Measurements from ENCODE around the gene SF3B2. TPM values are rescaled to one million over a fixed set of nuclear protein-coding genes. Genes with fewer than 3 reads are reported as not detected.

SF3B2 gene
- total and polyA plus RNA-seq, 2 donors (not counting 3 experiments of a cell fraction or from before 2014, with no cell fraction given) = 99.4 to 196 TPM

DNA sequence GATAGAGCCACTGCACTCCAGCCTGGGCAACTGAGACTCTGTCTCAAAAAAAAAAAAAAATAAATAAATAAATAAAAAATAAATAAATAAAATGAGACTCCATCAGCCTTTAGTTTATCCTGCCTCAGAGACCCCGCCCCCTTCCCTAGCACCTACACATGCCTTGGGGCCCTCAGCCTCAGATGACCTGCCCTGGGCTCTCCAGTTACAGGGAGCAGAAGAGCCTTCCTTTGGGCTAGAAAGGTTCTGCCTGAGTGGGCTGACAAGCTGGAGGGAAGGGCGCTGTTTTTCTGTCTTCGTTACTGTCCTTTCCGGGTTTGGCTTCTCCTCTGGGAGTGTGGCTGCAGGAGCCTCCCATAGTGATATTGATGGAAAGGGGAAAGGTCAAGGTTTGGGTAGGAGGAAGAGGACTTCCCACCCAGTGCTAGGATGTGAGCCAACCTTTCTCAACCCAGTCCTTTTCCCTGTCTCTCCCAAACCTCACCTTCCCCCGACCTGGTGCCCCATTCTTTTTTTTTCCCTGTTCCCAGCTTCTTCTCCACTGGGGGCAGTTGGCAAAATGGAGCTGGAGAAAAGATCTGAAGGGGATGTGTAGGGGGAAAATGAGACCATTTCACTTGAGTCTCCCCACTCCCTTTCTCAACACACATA, 1.5 kb upstream of the SF3B2 start:
- BruUV-seq (replicated peaks) = no TSS peak
- dilution Hi-C loops (cut with MboI; ENCODE audit: extremely low pct_ligation_motif_present, low sequenced_read_pairs) = no loop called here
- FAIRE-seq = no peak

DNA sequence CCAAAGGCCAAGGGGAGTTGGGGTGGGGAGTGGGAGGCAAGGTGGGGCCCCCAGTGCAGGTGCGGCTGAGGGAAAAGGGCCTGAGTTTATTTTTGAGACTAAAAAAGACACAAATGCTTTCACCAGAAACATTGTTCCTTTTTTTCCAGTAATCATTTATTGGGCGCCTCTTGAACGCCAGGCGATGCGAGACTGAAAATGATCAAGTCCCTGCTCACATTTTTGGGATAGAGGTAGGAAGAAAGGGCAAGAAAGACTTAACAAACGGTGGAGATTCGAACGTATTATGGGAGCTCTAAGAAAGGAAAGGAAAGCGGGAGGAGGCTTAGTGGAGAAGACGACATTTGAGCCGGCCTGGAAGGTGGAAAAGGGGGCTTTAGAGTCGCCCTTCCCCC, 796 bp upstream of the SF3B2 start:
- peaks cover 28% of the 10 kb centered on the region for H3K79me2 ChIP-seq (ENCODE audit: control insufficient read depth, insufficient read depth, low read length)
- ChIA-PET CTCF (interaction anchor here (0.9 to 4.0 kb wide), 2 partner anchors 17 to 191 kb away, joined by 4 to 16 read pairs; partner anchors contain the start of gene MUS81), POLR2A (interaction anchor here (0.7 to 1.1 kb wide), 2 partner anchors 49 to 67 kb away, joined by 3 to 4 read pairs; partner anchors contain the start of gene BANF1)
- dilution Hi-C loops (cut with MboI; ENCODE audit: extremely low pct_ligation_motif_present, low sequenced_read_pairs) (no loop called here), intact Hi-C loops (cut with micrococcal nuclease) (loop anchor here (5.0 kb wide), 1 partner anchor 134 kb away; the partner anchor contains the start of genes C11orf68 and DRAP1)
- H3K27ac ChIP-seq (ENCODE audit: insufficient read depth, low read depth, low read length) = peak overlapping the region; percentile 58
- peaks cover 2 to 3% of the 10 kb centered on the region in 2 experiments for H3K27me3 ChIP-seq (ENCODE audit: control insufficient read depth in 2 of 2, insufficient read depth in 2 of 2, low read length in 2 of 2)
- no peak for TF ChIP-seq MYC (IDR thresholded peaks at IDR 0.05; ENCODE audit: low read depth, low read length)
- no peak for TF ChIP-seq FOS (IDR thresholded peaks at IDR 0.05; ENCODE audit: borderline replicate concordance, insufficient read depth, low read length)
- no peak for TF ChIP-seq EZH2 (IDR thresholded peaks at IDR 0.05; ENCODE audit: borderline replicate concordance, low read depth, low read length, severe bottlenecking)
- peak overlapping the region; percentile 50 for H3K4me2 ChIP-seq (ENCODE audit: insufficient read depth, low read length)
- no peaks in the 10 kb centered on the region for H3K9me1 ChIP-seq (replicated peaks; ENCODE audit: control insufficient read depth, extremely low read depth, insufficient read depth, low read length)
- no peaks in the 10 kb centered on the region for H4K20me1 ChIP-seq (replicated peaks; ENCODE audit: control insufficient read depth, extremely low read depth, insufficient read depth, low read length)
- FAIRE-seq (peak; percentile 26), DNase-seq (ENCODE audit: low read depth, low spot score) (no peak)
- H3K4me1 ChIP-seq (ENCODE audit: control insufficient read depth, extremely low read depth, insufficient read depth, low read length) = peaks cover 14% of the 10 kb centered on the region
- H2AFZ ChIP-seq (ENCODE audit: low read depth, low read length) = peak overlapping the region; percentile 39
- no peaks in the 10 kb centered on the region for H3K9me3 ChIP-seq (replicated peaks; ENCODE audit: control insufficient read depth, insufficient read depth, low read length)
- peak overlapping the region; percentile 88 for H3K9ac ChIP-seq (replicated peaks; ENCODE audit: extremely low read depth, insufficient read depth, low read length)
- no TSS peak for BruUV-seq (replicated peaks)
- peaks cover 7 to 12% of the 10 kb centered on the region in 2 experiments for H3K36me3 ChIP-seq (ENCODE audit: control insufficient read depth in 2 of 2, extremely low read depth in 1 of 2, insufficient read depth in 2 of 2, low read length in 2 of 2)
- peak overlapping the region; percentile 41 to 67 (median 53) for H3K4me3 ChIP-seq (replicated peaks in 1 of 3; ENCODE audit: insufficient read depth in 1 of 3, low read depth in 1 of 3, low read length in 3 of 3)

More for the DNA sequence above, 1.5 kb upstream of the SF3B2 start:
- Histone ChIP-seq H3K9ac (replicated peaks; ENCODE audit: extremely low read depth, insufficient read depth, low read length) (no peak overlapping the region), H3K9me3 (replicated peaks; ENCODE audit: control insufficient read depth, insufficient read depth, low read length) (no peaks in the 10 kb centered on the region), H3K27me3 (ENCODE audit: control insufficient read depth in 2 of 2, insufficient read depth in 2 of 2, low read length in 2 of 2) (peaks cover 2 to 3% of the 10 kb centered on the region in 2 experiments), H3K27ac (ENCODE audit: insufficient read depth, low read depth, low read length) (no peak overlapping the region), H3K4me2 (ENCODE audit: insufficient read depth, low read length) (no peak overlapping the region), H3K4me3 (replicated peaks in 1 of 3; ENCODE audit: insufficient read depth in 1 of 3, low read depth in 1 of 3, low read length in 3 of 3) (no peak overlapping the region), H3K36me3 (ENCODE audit: control insufficient read depth in 2 of 2, extremely low read depth in 1 of 2, insufficient read depth in 2 of 2, low read length in 2 of 2) (peaks cover 4 to 11% of the 10 kb centered on the region in 2 experiments), H3K4me1 (ENCODE audit: control insufficient read depth, extremely low read depth, insufficient read depth, low read length) (peaks cover 14% of the 10 kb centered on the region), H4K20me1 (replicated peaks; ENCODE audit: control insufficient read depth, extremely low read depth, insufficient read depth, low read length) (no peaks in the 10 kb centered on the region), H2AFZ (ENCODE audit: low read depth, low read length) (peak overlapping the region; percentile 39), H3K9me1 (replicated peaks; ENCODE audit: control insufficient read depth, extremely low read depth, insufficient read depth, low read length) (no peaks in the 10 kb centered on the region), H3K79me2 (ENCODE audit: control insufficient read depth, insufficient read depth, low read length) (peaks cover 28% of the 10 kb centered on the region)
- CTCF ChIA-PET = interaction anchor here (4.0 kb wide), 1 partner anchor 18 kb away, joined by 16 read pairs; no protein-coding TSS in a partner anchor
- no peak for DNase-seq (ENCODE audit: low read depth, low spot score)
- TF ChIP-seq JUN (IDR thresholded peaks at IDR 0.05; ENCODE audit: borderline replicate concordance, insufficient read depth, insufficient read length, low read depth) = no peak
- no peak for TF ChIP-seq EZH2 (IDR thresholded peaks at IDR 0.05; ENCODE audit: borderline replicate concordance, low read depth, low read length, severe bottlenecking)
- TF ChIP-seq, protein P1, sequence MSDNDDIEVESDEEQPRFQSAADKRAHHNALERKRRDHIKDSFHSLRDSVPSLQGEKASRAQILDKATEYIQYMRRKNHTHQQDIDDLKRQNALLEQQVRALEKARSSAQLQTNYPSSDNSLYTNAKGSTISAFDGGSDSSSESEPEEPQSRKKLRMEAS (IDR thresholded peaks at IDR 0.05; ENCODE audit: insufficient read depth, insufficient read length) = no peak
- TF ChIP-seq MYC (IDR thresholded peaks at IDR 0.05; ENCODE audit: low read depth, low read length) = no peak
- POLR2A ChIA-PET = interaction anchor here (0.7 to 1.1 kb wide), 2 partner anchors 48 to 68 kb away, joined by 3 to 4 read pairs; partner anchors contain the start of gene BANF1
- intact Hi-C loops (cut with micrococcal nuclease) = loop anchor here (5.0 kb wide), 1 partner anchor 133 kb away; the partner anchor contains the start of genes C11orf68 and DRAP1

Measured in endothelial cell of umbilical vein (primary cell).